B cell (primary cell): ENCODE results near the gene ADRA2C. TPM values are rescaled to one million over a fixed set of nuclear protein-coding genes. Genes with fewer than 3 reads are reported as not detected.

ENCODE experiments used
- ATAC-seq: fragments of 200-7000 bp; cut with Tn5 transposase; one replicate; pipeline ENCODE4 v1.10.0; 2021; ENCODE audit warnings: low read depth, mild to moderate bottlenecking, moderate number of reproducible peaks, moderate library complexity
- CTCF ChIA-PET: fragments of 350-600 bp; sonication (Branson Sonifier 250); formaldehyde crosslinking; loops from one replicate; lab custom pipeline; 2021; ENCODE audit warnings: antibody characterized with exemption, inconsistent platforms; lab: Charles Lee
- POLR2A ChIA-PET: fragments of 350-600 bp; sonication (Branson Sonifier 250); formaldehyde crosslinking; loops from one replicate; lab custom pipeline; 2021; ENCODE audit warnings: antibody characterized with exemption; lab: Charles Lee
- DNase-seq: peaks from one replicate; pipeline ENCODE4 v3.0.0; 2013
- H2AFZ ChIP-seq: 2 replicates; pipeline ENCODE4 v1.6.1; 2012; ENCODE audit warnings: mild to moderate bottlenecking, low read depth, low read length; ENCODE audit not compliant: insufficient read depth, poor library complexity, severe bottlenecking
- H3K27ac ChIP-seq, 2 donors: 1 replicate in 1 of 2; 2 replicates in 1 of 2; pipeline ENCODE4 v1.5.1; 2012 to 2013; ENCODE audit warnings: low read length in 2 of 2, mild to moderate bottlenecking in 2 of 2, moderate library complexity in 1 of 2
- H3K27me3 ChIP-seq, 4 experiments: fragments of 200-600 bp in 1 of 4; sonication (generic) in 1 of 4; replicated peaks in 1 of 4; 1 replicate in 2 of 4; 2 replicates in 2 of 4; pipeline versions ENCODE4 v1.6.1 to v1.7.0; 2013 to 2016; ENCODE audit warnings: low read length in 3 of 4, mild to moderate bottlenecking in 2 of 4, mixed read lengths in 1 of 4, moderate library complexity in 1 of 4; ENCODE audit not compliant: insufficient read depth in 4 of 4, control insufficient read depth in 3 of 4; ENCODE audit errors: control extremely low read depth in 1 of 4
- H3K36me3 ChIP-seq, 2 experiments: replicated peaks in 1 of 2; 1 replicate in 1 of 2; 2 replicates in 1 of 2; pipeline versions ENCODE4 v1.6.1 to v1.7.1; 2013; ENCODE audit warnings: low read length in 1 of 2; ENCODE audit not compliant: insufficient read depth in 2 of 2, control insufficient read depth in 1 of 2; ENCODE audit errors: control extremely low read depth in 1 of 2, extremely low read depth in 1 of 2
- H3K4me1 ChIP-seq, 2 donors: fragments of 200-600 bp in 1 of 2; sonication (generic) in 1 of 2; 1 replicate in 1 of 2; 2 replicates in 1 of 2; pipeline versions ENCODE4 v1.5.1 to v1.6.1; 2013 to 2017; ENCODE audit warnings: low read length in 2 of 2; ENCODE audit not compliant: control insufficient read depth in 2 of 2, insufficient read depth in 2 of 2
- H3K4me2 ChIP-seq: replicated peaks from 2 replicates; pipeline ENCODE3; 2012; ENCODE audit warnings: mild to moderate bottlenecking, low read depth, low read length; ENCODE audit not compliant: poor library complexity, severe bottlenecking
- H3K4me3 ChIP-seq, 5 experiments: fragments of 200-600 bp in 1 of 5; sonication (generic) in 1 of 5; 1 replicate in 3 of 5; 2 replicates in 2 of 5; pipeline versions ENCODE4 v1.5.1 to v1.7.0; 2011 to 2016; ENCODE audit warnings: low read length in 4 of 5, mild to moderate bottlenecking in 4 of 5, low read depth in 2 of 5, control low read depth in 1 of 5, moderate library complexity in 1 of 5; ENCODE audit not compliant: insufficient read depth in 1 of 5; ENCODE audit errors: control extremely low read depth in 1 of 5, extremely low read depth in 1 of 5
- H3K79me2 ChIP-seq: fragments of 200-600 bp; sonication (generic); one replicate; pipeline ENCODE4 v1.6.0; 2016; ENCODE audit warnings: low read length; ENCODE audit not compliant: control insufficient read depth, insufficient read depth
- H3K9ac ChIP-seq: fragments of 200-600 bp; sonication (generic); 2 replicates; pipeline ENCODE4 v1.6.1; 2017; ENCODE audit warnings: mild to moderate bottlenecking, low read length, moderate library complexity
- H3K9me3 ChIP-seq, 3 donors: one replicate each; pipeline versions ENCODE4 v1.6.1 to v1.7.1; 2013; ENCODE audit warnings: low read length in 2 of 3; ENCODE audit not compliant: control insufficient read depth in 2 of 3, insufficient read depth in 1 of 3; ENCODE audit errors: control extremely low read depth in 1 of 3
- H4K20me1 ChIP-seq: 2 replicates; pipeline ENCODE4 v1.6.0; 2012; ENCODE audit warnings: mild to moderate bottlenecking, low read length; ENCODE audit not compliant: insufficient read depth, control insufficient read depth, poor library complexity, severe bottlenecking
- H3K27ac Mint-ChIP-seq: one replicate; pipeline ENCODE4 v1.8.0; 2021; ENCODE audit warnings: mixed read lengths
- H3K27me3 Mint-ChIP-seq: one replicate; pipeline ENCODE4 v1.8.0; 2021; ENCODE audit warnings: mixed read lengths
- H3K4me1 Mint-ChIP-seq: one replicate; pipeline ENCODE4 v1.8.0; 2021; ENCODE audit warnings: mixed read lengths
- H3K4me3 Mint-ChIP-seq: one replicate; pipeline ENCODE4 v1.8.0; 2021; ENCODE audit warnings: mixed read lengths
- H3K9me3 Mint-ChIP-seq: one replicate; pipeline ENCODE4 v1.8.0; 2022; ENCODE audit warnings: mixed read lengths; ENCODE audit not compliant: insufficient read depth
- CTCF ChIP-seq: fragments of 200-600 bp; IDR thresholded peaks from one replicate; pipeline ENCODE4 v1.8.0; 2022; ENCODE audit warnings: antibody characterized with exemption, mild to moderate bottlenecking
- EZH2 ChIP-seq: IDR thresholded peaks from 2 replicates; pipeline ENCODE4 v1.6.1; 2012; ENCODE audit warnings: borderline replicate concordance, low read depth, mild to moderate bottlenecking, moderate library complexity, low read length; ENCODE audit not compliant: insufficient read depth, poor library complexity, severe bottlenecking
- WGBS: methylation state at CpG from one replicate; pipeline ENCODE4 v1.1.5; 2013; ENCODE audit warnings: missing lambda C conversion rate; ENCODE audit not compliant: insufficient coverage; 5-methylcytosine and 5-hydroxymethylcytosine counted together
- intact Hi-C: fragments of 100-400 bp; cut with micrococcal nuclease; formaldehyde crosslinking; loops from one replicate; pipeline ENCODE4 v1.10.0; 2022
- polyA plus RNA-seq: library from polyadenylated mRNA; depleted of rRNA; stranded (reverse); fragments of >200 nt; gene quantifications from 2 replicates; pipeline ENCODE4 v1.2.3, GENCODE V29; 2012
- total RNA-seq, 2 donors: library from RNA; stranded (reverse); fragments of 120-200 nt in 1 of 2; gene quantifications; 1 replicate in 1 of 2; 2 replicates in 1 of 2; pipeline versions ENCODE4 v1.2.3 to v1.2.4, GENCODE V29; 2013 to 2022

Gene ADRA2C
- total and polyA plus RNA-seq, 2 donors (not counting 1 experiment from before 2014, with no cell fraction given), result not detected

GRCh38 chr4:3792813-3793212 lies 26.6 kb downstream of the ADRA2C start:
- Mint-ChIP-seq H3K4me1 (no peaks in the 10 kb centered on the region), H3K4me3 (no peak overlapping the region), H3K9me3 (peaks cover 4% of the 10 kb centered on the region), H3K27me3 (peaks cover 12% of the 10 kb centered on the region), H3K27ac (no peak overlapping the region)
- no CpG with 5 or more reads among the region's 3 CpGs for WGBS
- peaks cover 0 to 27% (median 7%) of the 10 kb centered on the region in 3 donors for H3K9me3 ChIP-seq
- H3K4me2 ChIP-seq, result no peak overlapping the region
- no peak overlapping the region for H3K4me3 ChIP-seq
- TF ChIP-seq CTCF, result no peak
- TF ChIP-seq EZH2, result no peak
- intact Hi-C loops, result no loop called here
- ChIA-PET POLR2A (no interaction called here), CTCF (no interaction called here)
- no peaks in the 10 kb centered on the region for H3K27me3 ChIP-seq
- DNase-seq, result no peak
- no peaks in the 10 kb centered on the region for H3K79me2 ChIP-seq
- no peaks in the 10 kb centered on the region for H4K20me1 ChIP-seq
- H3K36me3 ChIP-seq, result no peaks in the 10 kb centered on the region
- H3K4me1 ChIP-seq, result no peaks in the 10 kb centered on the region
- H3K27ac ChIP-seq, result no peak overlapping the region
- no peak overlapping the region for H3K9ac ChIP-seq
- H2AFZ ChIP-seq, result no peak overlapping the region
- no peak for ATAC-seq

- CTCF ChIA-PET, result no interaction called here
- H3K4me1 Mint-ChIP-seq, result no peaks in the 10 kb centered on the region
These were observed 27.4 kb downstream of the ADRA2C start for GRCh38 chr4:3793545-3793944.

More at GRCh38 chr4:3793545-3793944, 27.4 kb downstream of the ADRA2C start:
- Histone ChIP-seq H3K4me1 (no peaks in the 10 kb centered on the region), H3K9me3 (peaks cover 0 to 33% (median 7%) of the 10 kb centered on the region in 3 donors), H3K4me2 (no peak overlapping the region), H2AFZ (no peak overlapping the region), H3K27me3 (no peaks in the 10 kb centered on the region), H3K79me2 (no peaks in the 10 kb centered on the region), H3K36me3 (no peaks in the 10 kb centered on the region), H3K27ac (no peak overlapping the region), H3K9ac (no peak overlapping the region), H3K4me3 (no peak overlapping the region), H4K20me1 (no peaks in the 10 kb centered on the region)
- Mint-ChIP-seq H3K4me3 (no peak overlapping the region), H3K27ac (no peak overlapping the region), H3K9me3 (peaks cover 4% of the 10 kb centered on the region), H3K27me3 (peaks cover 12% of the 10 kb centered on the region)
- TF ChIP-seq CTCF, result no peak
- TF ChIP-seq EZH2, result no peak
- intact Hi-C loops, result no loop called here
- ATAC-seq, result no peak
- DNase-seq, result no peak
- POLR2A ChIA-PET, result no interaction called here
- WGBS, result 77% methylated on average over 2 of the region's 3 CpGs
